Measurements from ENCODE around the gene HOXA9.

The HOXA9 gene

DNA sequence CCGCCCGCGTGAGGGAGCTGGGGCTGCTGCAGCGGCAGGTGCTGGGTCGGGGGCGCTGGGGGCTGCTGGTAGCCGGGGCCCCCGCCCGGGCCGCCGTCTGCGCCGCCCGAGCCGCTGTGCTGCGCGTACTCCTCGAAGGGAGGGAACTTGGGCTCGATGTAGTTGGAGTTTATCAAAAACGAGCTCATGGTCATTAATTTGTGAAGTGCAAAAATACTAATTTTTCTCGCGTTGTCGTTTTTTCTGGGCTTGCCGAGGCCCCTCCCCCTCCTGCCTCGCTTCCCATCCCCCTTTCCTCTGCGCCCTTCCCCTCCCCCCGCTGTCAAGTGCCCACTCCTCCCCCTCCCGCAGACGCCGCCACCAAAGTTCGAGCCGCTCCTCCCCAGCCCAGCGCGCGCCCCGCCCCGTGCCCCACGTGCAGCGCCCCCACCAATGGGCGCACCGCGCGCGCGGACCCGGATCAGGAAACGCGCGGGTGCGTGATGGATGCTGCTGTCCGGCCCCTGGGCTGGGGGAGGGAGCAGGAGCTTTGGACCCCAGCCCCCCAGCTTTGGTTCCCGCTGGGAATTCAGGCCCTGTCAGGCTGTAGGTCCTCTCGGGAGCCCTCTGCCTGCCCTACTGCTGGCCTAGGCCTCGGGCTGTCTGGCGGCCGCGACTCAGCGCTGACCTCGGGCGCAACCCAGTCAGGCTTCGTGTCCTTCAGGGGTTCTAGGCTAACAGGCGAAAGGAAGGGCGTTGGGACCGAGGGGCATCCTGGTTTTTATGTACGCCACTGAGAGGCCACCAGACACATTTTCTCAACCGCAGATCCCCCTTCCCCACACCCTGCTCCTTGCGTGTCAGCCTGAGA lies 34.6 kb downstream of the HOXA9 start, which contains the start of gene HOXA4:
TSS of gene HOXA4 (minus strand) at position 218 of the 850 bp plus-strand sequence. CDS start at position 194, 24 bp downstream.
- peak; percentile 42 to 50 for DNase-seq (ENCODE audit: extremely low read depth in 1 of 2, low read depth in 1 of 2)

- no peak for DNase-seq (ENCODE audit: extremely low read depth in 1 of 2, low read depth in 1 of 2)
Measured at GRCh38 chr7:27129729-27130539, 35.4 kb downstream of the HOXA9 start.

GRCh38 chr7:27128776-27129728 lies 36.3 kb downstream of the HOXA9 start:
- DNase-seq (ENCODE audit: extremely low read depth in 1 of 2, low read depth in 1 of 2): no peak

DNA sequence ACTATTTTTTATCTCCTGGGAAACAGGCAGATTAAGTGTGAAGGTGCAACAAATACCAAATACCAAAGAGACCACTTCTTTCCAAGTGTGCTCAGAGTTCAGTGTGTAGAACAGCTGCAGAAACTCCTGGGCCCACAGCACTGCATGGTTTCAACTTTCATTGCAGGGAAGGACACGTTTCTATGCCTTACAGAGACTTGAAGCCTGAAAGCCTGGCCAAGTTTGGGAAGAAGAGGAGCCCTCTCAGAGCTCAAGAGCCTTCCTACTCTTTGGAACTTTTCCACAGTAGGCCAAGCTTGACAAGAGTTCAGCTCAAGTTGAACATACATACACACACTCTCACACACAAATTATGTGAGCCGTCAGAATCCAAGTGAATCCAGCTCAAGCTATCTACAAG lies 37.3 kb downstream of the HOXA9 start:
- no peak for DNase-seq (ENCODE audit: extremely low read depth in 1 of 2, low read depth in 1 of 2)

DNA sequence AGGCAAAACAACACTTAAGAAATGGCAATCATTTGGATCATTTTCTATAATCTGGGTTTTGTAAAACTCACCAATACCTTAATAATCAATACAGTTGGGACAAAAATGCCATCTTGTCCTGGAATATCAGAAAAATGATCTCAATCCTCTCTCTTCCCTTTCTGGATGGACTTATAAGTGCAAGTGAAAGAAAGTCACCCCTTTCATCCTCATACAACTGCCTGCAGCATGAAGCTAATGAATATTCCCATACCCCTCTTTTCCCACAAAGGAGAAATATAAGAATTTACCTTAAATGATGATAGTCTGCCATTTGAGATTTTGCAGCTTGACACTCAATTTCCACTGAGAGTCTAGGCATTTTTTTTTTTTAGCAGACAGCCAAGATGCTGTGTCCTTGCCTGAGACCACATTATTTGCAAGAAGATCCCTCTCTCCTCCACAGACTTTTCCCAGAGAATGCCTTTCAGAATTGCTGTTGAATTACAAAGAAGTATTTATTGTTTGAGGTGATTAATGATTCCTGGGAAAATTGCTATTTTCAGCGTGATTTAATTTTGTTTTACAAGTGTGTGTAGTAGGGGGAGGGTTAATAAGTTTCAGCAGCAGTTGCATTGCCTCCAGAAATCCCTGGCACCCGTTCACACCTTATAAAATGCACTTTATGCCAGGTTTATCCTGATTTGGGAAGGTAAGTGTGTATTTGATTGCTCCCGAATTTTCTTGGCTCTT lies 38.6 kb downstream of the HOXA9 start:
- DNase-seq (ENCODE audit: extremely low read depth in 1 of 2, low read depth in 1 of 2): no peak

DNA sequence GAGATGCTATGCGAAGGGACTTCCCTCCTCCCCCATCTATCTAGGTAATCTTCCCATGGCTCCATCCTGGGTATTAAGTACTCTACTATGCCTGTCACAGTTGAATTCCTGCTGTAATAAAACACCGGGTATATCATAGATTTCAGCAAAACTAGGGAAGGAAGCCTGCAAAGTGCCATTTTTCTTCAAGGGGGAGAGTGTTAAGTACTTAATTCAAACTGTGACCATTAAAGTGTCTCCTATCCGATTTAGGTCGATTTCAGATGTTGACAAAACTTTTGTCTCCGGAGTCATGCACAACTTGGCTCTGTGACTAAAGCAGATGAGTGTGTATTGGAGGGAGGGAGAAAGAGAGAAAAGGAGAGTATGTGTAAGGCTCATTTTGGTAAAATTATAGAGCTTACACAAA lies 39.3 kb downstream of the HOXA9 start:
- no peak for DNase-seq (ENCODE audit: extremely low read depth in 1 of 2, low read depth in 1 of 2)

- DNase-seq (ENCODE audit: extremely low read depth in 1 of 2, low read depth in 1 of 2): no peak
Measured at GRCh38 chr7:27124902-27125689, 40.2 kb downstream of the HOXA9 start.

DNA sequence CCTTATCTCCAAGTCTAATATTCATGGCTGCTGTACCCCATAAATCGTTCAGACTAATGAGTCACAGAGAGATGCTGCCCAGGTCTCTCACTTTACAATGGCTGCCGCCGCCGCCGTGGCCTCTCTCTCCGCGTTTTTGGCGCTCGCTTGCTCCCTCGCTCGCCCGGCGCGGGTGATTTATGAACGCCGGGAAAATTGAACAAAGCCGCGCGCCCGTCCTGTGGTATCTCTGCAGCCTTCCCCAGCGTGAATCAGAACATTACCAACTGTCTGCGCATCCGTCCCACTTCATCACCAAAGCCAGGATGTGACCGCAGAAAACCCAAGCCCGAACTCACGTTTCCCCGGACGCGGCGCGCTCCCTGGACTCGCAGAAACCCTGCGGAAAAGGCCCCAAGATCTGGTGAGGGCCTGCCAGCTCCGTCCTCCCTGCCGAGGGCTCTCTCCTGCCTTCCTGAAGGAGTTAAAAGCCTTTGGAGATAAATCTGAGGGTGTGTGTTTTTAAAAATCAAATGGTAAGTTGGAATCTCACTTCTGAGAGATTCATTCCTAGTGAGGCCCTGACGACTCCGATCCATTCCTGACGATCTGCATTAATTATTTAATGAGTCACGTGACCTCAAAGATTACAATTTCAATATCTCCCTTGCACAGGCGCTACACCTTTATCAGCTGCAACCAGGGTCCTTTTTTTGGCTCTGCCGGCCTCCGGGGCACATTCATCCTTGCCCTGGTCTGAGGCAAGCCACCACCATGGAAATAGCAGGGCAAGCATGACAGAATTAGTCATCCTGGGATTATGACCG lies 41.0 kb downstream of the HOXA9 start:
- no peak for DNase-seq (ENCODE audit: extremely low read depth in 1 of 2, low read depth in 1 of 2)

DNA sequence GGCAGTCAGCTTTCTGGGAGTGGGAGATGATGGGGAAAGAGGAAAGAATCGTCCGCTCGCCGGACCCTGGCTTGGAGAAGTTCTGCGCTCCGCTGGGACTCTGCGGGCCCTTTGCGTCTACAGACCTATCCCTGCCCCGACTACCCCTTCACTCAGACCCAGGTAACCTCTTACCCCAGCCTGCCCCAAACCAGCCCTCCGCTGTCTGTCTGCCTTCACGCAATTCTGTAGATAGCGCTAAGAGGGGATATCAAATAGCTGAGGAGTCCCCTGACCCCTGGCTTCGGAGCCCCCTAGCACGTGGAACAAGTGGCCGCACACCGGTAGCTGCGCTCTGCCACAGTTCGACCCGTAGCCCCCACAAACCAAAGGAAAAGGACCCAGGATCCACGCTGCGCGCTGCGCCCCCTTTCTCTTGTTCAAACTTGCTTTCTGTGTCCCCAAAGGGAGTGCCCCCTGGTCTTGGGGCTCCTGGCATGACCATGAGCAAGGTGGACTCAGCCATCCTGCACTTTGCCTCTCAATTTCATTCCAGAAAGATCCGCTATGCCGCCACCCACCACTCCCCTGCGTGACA lies 41.8 kb downstream of the HOXA9 start:
- no peak for DNase-seq (ENCODE audit: extremely low read depth in 1 of 2, low read depth in 1 of 2)

DNA sequence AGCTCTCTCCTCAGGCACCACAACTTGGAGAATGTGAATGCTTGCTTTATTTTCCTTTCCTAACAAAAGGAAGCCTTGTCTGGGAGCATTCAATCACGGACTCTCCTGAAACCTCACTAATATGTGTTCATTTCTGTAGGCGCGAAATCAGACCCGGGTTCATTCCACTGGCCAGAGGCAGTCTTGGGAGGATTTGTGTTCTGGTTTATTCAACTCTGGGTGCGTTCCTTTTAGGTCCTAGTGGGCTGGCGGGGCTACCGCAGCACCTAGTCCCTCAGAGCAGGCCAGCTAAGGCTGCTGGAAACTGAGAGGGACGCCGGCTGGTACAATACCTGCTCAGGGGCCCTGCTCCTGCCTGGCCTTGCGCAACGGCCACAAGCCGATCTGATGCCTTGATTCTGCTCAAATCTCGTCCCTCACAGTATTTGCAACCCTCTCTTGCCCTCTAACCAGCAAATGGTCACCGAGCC lies 42.3 kb downstream of the HOXA9 start:
- no peak for DNase-seq (ENCODE audit: extremely low read depth in 1 of 2, low read depth in 1 of 2)

GRCh38 chr7:27122077-27122910 lies 43.0 kb downstream of the HOXA9 start:
- no peak for DNase-seq (ENCODE audit: extremely low read depth in 1 of 2, low read depth in 1 of 2)

GRCh38 chr7:27121684-27122076 lies 43.7 kb downstream of the HOXA9 start:
- no peak for DNase-seq (ENCODE audit: extremely low read depth in 1 of 2, low read depth in 1 of 2)

GRCh38 chr7:27119412-27119911 lies 45.9 kb downstream of the HOXA9 start:
- no peak for DNase-seq (ENCODE audit: extremely low read depth in 1 of 2, low read depth in 1 of 2)

DNA sequence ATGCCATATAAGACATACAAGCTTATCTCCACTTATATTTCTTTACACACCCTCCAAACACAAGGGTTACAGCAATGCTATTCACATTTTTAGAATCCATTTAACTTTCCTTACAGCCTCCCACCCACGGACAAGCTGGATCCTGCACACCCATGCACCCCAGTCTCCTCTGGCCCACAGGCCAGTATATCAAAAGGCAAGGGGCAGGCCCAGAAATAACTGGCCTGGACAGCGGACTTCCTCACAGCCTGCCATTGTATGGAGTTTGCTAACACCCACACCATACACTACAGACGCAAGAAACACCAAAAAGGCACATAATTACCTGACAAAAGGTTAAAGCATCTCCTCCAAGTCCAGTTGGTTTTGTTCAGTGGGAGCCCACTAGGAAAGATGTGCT lies 46.8 kb downstream of the HOXA9 start:
- no peak for DNase-seq (ENCODE audit: extremely low read depth in 1 of 2, low read depth in 1 of 2)

DNA sequence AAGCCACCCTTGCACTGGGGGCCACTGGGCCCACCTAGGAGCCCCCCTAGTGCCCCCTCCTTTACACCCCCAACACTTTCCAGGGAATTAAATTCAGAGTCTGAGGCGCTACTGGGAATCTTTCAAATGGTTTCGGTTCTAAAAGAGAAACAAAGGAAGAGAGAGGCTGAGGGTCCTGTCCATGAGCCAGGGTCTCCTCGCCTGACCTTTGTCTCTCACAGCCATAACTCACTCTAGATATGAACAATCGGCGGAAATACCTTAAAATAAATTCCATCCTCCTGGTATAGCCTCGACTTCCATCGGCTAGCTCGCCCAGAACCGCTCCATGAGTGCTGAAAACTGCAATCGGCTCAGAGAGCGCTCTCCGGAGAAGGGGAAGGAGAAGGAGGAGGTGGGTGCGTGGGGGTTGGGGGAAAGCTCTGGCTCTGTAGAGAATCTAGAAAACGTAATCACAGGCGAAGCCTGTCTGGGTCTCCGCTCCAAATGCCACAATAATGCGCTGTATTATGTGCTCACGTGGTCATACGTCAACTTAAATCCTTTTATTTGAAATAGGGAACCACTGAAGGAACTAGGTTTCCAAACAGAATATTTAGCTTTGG lies 47.3 kb downstream of the HOXA9 start:
- no peak for DNase-seq (ENCODE audit: extremely low read depth in 1 of 2, low read depth in 1 of 2)
